Measurements from ENCODE around the gene HHLA2.

GRCh38 chr3:108357042-108357441 is 60.7 kb downstream of the HHLA2 start:
- TF ChIP-seq PATZ1 (CRISPR knock-in tag; IDR thresholded peaks at IDR 0.05; ENCODE audit: borderline replicate concordance) (no peak), ZNF70 (CRISPR knock-in tag; IDR thresholded peaks at IDR 0.05) (no peak), ARNTL (CRISPR knock-in tag; IDR thresholded peaks at IDR 0.05; ENCODE audit: borderline replicate concordance, low read depth) (no peak)

All from SK-N-SH treated with all-trans-retinoic acid at 6 μM for 48 hours (cell line).